Liver (tissue), 9 donors: ENCODE results near the gene NANOS1. TPM values are rescaled to one million over a fixed set of nuclear protein-coding genes. Genes with fewer than 3 reads are reported as not detected.
A peak's percentile ranks its signal among the peaks of the same experiment; 100 is the strongest.

Experiments used
- DNase-seq: peaks from one replicate; pipeline ENCODE4 v3.0.0-alpha.2; 2017; ENCODE audit warnings: low spot score
- H3K27ac ChIP-seq, 2 donors: one replicate each; pipeline ENCODE4 v1.7.0; 2013; ENCODE audit warnings: inconsistent platforms in 2 of 2, low read length in 2 of 2, control low read depth in 1 of 2, low read depth in 1 of 2, mild to moderate bottlenecking in 1 of 2
- H3K27me3 ChIP-seq, 4 donors: one replicate each; pipeline versions ENCODE4 v1.6.1 to v1.7.0; 2013; ENCODE audit warnings: low read length in 3 of 4, inconsistent platforms in 1 of 4, mild to moderate bottlenecking in 1 of 4, moderate library complexity in 1 of 4; ENCODE audit not compliant: control insufficient read depth in 4 of 4, insufficient read depth in 4 of 4
- H3K36me3 ChIP-seq, 4 donors: one replicate each; pipeline versions ENCODE4 v1.6.1 to v1.7.0; 2013; ENCODE audit warnings: low read length in 3 of 4, mild to moderate bottlenecking in 3 of 4, low read depth in 1 of 4, moderate library complexity in 1 of 4; ENCODE audit not compliant: control insufficient read depth in 4 of 4, insufficient read depth in 3 of 4
- H3K4me1 ChIP-seq, 4 donors: one replicate each; pipeline versions ENCODE4 v1.6.1 to v1.7.0; 2013; ENCODE audit warnings: low read length in 3 of 4, mild to moderate bottlenecking in 3 of 4, moderate library complexity in 1 of 4; ENCODE audit not compliant: control insufficient read depth in 4 of 4, insufficient read depth in 4 of 4
- H3K4me3 ChIP-seq, 3 donors: one replicate each; pipeline versions ENCODE4 v1.6.1 to v1.7.0; 2013; ENCODE audit warnings: low read length in 3 of 3, control low read depth in 1 of 3, low read depth in 1 of 3, mild to moderate bottlenecking in 1 of 3
- H3K9ac ChIP-seq, 2 donors: one replicate each; pipeline ENCODE4 v1.7.0; 2013; ENCODE audit warnings: low read length in 2 of 2, mild to moderate bottlenecking in 2 of 2, moderate library complexity in 2 of 2, control low read depth in 1 of 2, low read depth in 1 of 2
- H3K9me3 ChIP-seq, 4 donors: one replicate each; pipeline versions ENCODE4 v1.6.1 to v1.7.0; 2013; ENCODE audit warnings: low read length in 3 of 4; ENCODE audit not compliant: control insufficient read depth in 4 of 4
- EGR1 ChIP-seq, 2 donors: IDR thresholded peaks; 2 replicates each; pipeline ENCODE4 v1.6.1; 2016 to 2018; ENCODE audit warnings: antibody characterized with exemption in 2 of 2, low read depth in 2 of 2
- FOXA1 ChIP-seq: IDR thresholded peaks from 2 replicates; pipeline ENCODE4 v1.6.1; 2016; ENCODE audit warnings: antibody characterized with exemption
- FOXA2 ChIP-seq: IDR thresholded peaks from 2 replicates; pipeline ENCODE4 v1.6.1; 2016; ENCODE audit warnings: antibody characterized with exemption
- HNF4A ChIP-seq, 2 donors: conservative IDR thresholded peaks; 2 replicates each; pipeline ENCODE4 v1.6.1; 2016; ENCODE audit warnings: antibody characterized with exemption in 2 of 2, mild to moderate bottlenecking in 2 of 2
- JUND ChIP-seq, 2 donors: IDR thresholded peaks; 2 replicates each; pipeline ENCODE4 v1.6.1; 2016; ENCODE audit warnings: antibody characterized with exemption in 2 of 2
- RAD21 ChIP-seq, 2 donors: IDR thresholded peaks; 2 replicates each; pipeline ENCODE4 v1.6.1; 2016; ENCODE audit warnings: antibody characterized with exemption in 2 of 2, mild to moderate bottlenecking in 2 of 2
- RXRA ChIP-seq, 2 donors: IDR thresholded peaks; 2 replicates each; pipeline ENCODE4 v1.6.1; 2017 to 2018; ENCODE audit warnings: antibody characterized with exemption in 2 of 2, mild to moderate bottlenecking in 1 of 2
- SP1 ChIP-seq: IDR thresholded peaks from 2 replicates; pipeline ENCODE4 v1.6.1; 2018; ENCODE audit warnings: antibody characterized with exemption, mild to moderate bottlenecking
- YY1 ChIP-seq: IDR thresholded peaks from 2 replicates; pipeline ENCODE4 v1.6.1; 2016; ENCODE audit warnings: antibody characterized with exemption, mild to moderate bottlenecking
- WGBS: extraction: QIAGEN DNeasy Blood & Tissue Kit; methylation state at CpG from one replicate; pipeline ENCODE4 v1.1.7; 2013; 5-methylcytosine and 5-hydroxymethylcytosine counted together
- polyA plus RNA-seq, 2 donors: library from polyadenylated mRNA; stranded (reverse) in 1 of 2; unstranded in 1 of 2; fragments of 200-250 nt in 1 of 2; fragments of >200 nt in 1 of 2; fragmentation: Nextera tagmentation in 1 of 2; extraction: Ambion mirVana in 1 of 2; gene quantifications; one replicate each; pipeline versions ENCODE4 v1.2.1 to v1.2.3, GENCODE V29; 2013 to 2015
- total RNA-seq, 2 donors: library from RNA; depleted of rRNA; stranded (reverse); fragments of >200 nt; gene quantifications; one replicate each; pipeline ENCODE4 v1.2.3, GENCODE V29; 2014
- TF ChIP-seq, protein P1 (sequence below): IDR thresholded peaks from 2 replicates; pipeline ENCODE4 v1.6.1; 2016; ENCODE audit warnings: antibody characterized with exemption
- TF ChIP-seq, protein P2 (sequence below): IDR thresholded peaks from 2 replicates; pipeline ENCODE4 v1.6.1; 2016; ENCODE audit warnings: antibody characterized with exemption
- TF ChIP-seq, protein P3 (sequence below): IDR thresholded peaks from 2 replicates; pipeline ENCODE4 v1.6.1; 2016; ENCODE audit warnings: antibody characterized with exemption
- TF ChIP-seq, protein P4 (sequence below): fragments of 150-350 bp; IDR thresholded peaks from 2 replicates; pipeline ENCODE4 v1.5.1; 2017; ENCODE audit warnings: improper control_type of control experiment, low read depth, low read length; ENCODE audit not compliant: missing input control
- TF ChIP-seq, protein P5 (sequence below): IDR thresholded peaks from 2 replicates; pipeline ENCODE4 v1.6.1; 2016; ENCODE audit warnings: antibody characterized with exemption, mild to moderate bottlenecking
- donor health status: healthy.
- donor health status: healthy.
- donor health status: healthy.
- donor health status: healthy.
- donor health status: healthy.

The NANOS1 gene
- total and polyA plus RNA-seq, 4 donors, result 0.07 to 1.1 (median 0.10) TPM

DNA sequence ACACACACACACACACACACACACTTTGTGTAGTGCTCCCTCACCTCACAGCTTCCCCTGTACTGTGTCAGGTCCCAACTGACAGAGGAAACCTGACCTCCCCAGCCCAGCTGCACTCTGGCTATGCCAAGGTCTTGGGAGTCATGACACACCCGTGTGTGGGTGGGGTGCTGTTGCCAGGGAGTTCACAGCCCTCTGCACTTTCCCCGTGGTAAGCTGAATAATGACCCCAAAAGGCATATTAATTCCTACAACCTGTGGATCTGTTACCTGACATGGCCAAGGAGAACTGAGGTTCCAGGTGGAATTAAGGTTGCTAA lies 8.9 kb upstream of the NANOS1 start (continued):
- TF ChIP-seq, protein P1, sequence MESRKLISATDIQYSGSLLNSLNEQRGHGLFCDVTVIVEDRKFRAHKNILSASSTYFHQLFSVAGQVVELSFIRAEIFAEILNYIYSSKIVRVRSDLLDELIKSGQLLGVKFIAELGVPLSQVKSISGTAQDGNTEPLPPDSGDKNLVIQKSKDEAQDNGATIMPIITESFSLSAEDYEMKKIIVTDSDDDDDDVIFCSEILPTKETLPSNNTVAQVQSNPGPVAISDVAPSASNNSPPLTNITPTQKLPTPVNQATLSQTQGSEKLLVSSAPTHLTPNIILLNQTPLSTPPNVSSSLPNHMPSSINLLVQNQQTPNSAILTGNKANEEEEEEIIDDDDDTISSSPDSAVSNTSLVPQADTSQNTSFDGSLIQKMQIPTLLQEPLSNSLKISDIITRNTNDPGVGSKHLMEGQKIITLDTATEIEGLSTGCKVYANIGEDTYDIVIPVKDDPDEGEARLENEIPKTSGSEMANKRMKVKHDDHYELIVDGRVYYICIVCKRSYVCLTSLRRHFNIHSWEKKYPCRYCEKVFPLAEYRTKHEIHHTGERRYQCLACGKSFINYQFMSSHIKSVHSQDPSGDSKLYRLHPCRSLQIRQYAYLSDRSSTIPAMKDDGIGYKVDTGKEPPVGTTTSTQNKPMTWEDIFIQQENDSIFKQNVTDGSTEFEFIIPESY, result no peak
- no peak for TF ChIP-seq JUND (IDR thresholded peaks at IDR 0.05)
- TF ChIP-seq RXRA (IDR thresholded peaks at IDR 0.05), result no peak
- no peak for TF ChIP-seq SP1

DNA sequence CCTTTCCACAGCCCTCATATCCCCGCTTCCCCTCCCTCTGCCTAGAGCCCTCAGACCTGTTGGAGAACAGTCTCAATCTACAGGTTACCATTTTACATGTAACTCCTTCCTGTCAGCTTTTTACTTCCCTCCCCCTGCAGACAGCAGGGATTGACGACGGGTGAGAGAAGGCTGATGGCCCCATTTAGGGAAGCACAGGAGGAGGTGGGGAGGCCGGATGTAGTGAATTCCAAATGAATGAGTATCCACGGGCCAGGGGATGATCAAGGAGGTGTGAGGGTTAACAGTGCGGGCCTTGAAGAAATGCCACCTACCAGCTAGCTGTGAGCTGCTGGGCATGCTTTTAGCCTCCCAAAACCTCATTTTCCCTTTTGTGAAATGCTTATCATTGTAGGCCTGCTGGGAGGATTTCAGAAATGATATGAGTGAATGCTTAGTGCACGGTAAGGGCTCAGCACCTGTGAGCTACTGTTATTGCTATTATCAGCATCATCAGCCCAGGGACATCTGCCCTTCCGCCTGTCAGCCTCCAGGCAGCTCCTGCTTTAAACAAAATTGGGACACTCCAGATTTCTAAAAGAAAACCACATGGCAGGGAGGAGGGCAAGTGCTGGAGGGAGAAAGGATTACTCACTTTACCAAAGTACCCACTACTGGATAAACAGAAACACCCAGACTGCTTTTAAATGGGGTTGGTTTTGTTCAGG lies 6.5 kb upstream of the NANOS1 start:
- no peaks in the 10 kb centered on the region for H3K9me3 ChIP-seq
- 79% methylated on average over 8 of the region's 8 CpGs for WGBS
- no peak overlapping the region for H3K9ac ChIP-seq
- peak; percentile 19 for DNase-seq
- H3K4me3 ChIP-seq, result no peak overlapping the region
- H3K27ac ChIP-seq, result no peak overlapping the region
- no peaks in the 10 kb centered on the region for H3K27me3 ChIP-seq
- H3K4me1 ChIP-seq, result no peaks in the 10 kb centered on the region
- no peaks in the 10 kb centered on the region for H3K36me3 ChIP-seq
- TF ChIP-seq SP1, result no peak
- TF ChIP-seq, protein P2, sequence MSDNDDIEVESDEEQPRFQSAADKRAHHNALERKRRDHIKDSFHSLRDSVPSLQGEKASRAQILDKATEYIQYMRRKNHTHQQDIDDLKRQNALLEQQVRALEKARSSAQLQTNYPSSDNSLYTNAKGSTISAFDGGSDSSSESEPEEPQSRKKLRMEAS, result no peak
- TF ChIP-seq FOXA1, result no peak
- TF ChIP-seq EGR1 (IDR thresholded peaks at IDR 0.05; ENCODE audit: low read depth in 2 of 2), result no peak
- TF ChIP-seq, protein P1, result no peak
- TF ChIP-seq FOXA2, result no peak
- TF ChIP-seq, protein P3, sequence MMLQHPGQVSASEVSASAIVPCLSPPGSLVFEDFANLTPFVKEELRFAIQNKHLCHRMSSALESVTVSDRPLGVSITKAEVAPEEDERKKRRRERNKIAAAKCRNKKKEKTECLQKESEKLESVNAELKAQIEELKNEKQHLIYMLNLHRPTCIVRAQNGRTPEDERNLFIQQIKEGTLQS, result no peak
- TF ChIP-seq, protein P4, sequence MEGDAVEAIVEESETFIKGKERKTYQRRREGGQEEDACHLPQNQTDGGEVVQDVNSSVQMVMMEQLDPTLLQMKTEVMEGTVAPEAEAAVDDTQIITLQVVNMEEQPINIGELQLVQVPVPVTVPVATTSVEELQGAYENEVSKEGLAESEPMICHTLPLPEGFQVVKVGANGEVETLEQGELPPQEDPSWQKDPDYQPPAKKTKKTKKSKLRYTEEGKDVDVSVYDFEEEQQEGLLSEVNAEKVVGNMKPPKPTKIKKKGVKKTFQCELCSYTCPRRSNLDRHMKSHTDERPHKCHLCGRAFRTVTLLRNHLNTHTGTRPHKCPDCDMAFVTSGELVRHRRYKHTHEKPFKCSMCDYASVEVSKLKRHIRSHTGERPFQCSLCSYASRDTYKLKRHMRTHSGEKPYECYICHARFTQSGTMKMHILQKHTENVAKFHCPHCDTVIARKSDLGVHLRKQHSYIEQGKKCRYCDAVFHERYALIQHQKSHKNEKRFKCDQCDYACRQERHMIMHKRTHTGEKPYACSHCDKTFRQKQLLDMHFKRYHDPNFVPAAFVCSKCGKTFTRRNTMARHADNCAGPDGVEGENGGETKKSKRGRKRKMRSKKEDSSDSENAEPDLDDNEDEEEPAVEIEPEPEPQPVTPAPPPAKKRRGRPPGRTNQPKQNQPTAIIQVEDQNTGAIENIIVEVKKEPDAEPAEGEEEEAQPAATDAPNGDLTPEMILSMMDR, result no peak
- TF ChIP-seq YY1, result no peak

DNA sequence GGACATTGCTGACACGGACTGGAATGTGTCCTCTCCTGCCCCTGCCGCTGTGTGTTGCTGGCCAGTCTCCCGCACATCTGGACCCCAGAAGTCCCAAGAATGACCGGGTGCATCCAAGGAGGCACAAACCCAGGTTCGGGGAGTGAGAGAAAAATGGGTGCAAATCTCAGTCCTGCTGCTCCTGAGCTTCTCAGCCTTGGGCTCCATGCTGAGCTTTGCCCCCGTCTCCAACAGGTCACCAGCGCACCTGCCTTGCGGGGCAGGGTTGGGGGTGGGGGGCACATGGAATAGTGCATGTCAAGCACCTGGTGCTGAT lies 6.0 kb upstream of the NANOS1 start:
- no peak for TF ChIP-seq RAD21 (IDR thresholded peaks at IDR 0.05)
- TF ChIP-seq, protein P2, result no peak
- TF ChIP-seq SP1, result no peak
- TF ChIP-seq JUND (IDR thresholded peaks at IDR 0.05), result no peak
- TF ChIP-seq, protein P5, sequence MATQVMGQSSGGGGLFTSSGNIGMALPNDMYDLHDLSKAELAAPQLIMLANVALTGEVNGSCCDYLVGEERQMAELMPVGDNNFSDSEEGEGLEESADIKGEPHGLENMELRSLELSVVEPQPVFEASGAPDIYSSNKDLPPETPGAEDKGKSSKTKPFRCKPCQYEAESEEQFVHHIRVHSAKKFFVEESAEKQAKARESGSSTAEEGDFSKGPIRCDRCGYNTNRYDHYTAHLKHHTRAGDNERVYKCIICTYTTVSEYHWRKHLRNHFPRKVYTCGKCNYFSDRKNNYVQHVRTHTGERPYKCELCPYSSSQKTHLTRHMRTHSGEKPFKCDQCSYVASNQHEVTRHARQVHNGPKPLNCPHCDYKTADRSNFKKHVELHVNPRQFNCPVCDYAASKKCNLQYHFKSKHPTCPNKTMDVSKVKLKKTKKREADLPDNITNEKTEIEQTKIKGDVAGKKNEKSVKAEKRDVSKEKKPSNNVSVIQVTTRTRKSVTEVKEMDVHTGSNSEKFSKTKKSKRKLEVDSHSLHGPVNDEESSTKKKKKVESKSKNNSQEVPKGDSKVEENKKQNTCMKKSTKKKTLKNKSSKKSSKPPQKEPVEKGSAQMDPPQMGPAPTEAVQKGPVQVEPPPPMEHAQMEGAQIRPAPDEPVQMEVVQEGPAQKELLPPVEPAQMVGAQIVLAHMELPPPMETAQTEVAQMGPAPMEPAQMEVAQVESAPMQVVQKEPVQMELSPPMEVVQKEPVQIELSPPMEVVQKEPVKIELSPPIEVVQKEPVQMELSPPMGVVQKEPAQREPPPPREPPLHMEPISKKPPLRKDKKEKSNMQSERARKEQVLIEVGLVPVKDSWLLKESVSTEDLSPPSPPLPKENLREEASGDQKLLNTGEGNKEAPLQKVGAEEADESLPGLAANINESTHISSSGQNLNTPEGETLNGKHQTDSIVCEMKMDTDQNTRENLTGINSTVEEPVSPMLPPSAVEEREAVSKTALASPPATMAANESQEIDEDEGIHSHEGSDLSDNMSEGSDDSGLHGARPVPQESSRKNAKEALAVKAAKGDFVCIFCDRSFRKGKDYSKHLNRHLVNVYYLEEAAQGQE, result no peak
- TF ChIP-seq, protein P1, result no peak
- TF ChIP-seq HNF4A (conservative IDR thresholded peaks at IDR 0.05), result no peak
- H3K36me3 ChIP-seq, result no peaks in the 10 kb centered on the region
- DNase-seq, result no peak
- H3K4me3 ChIP-seq, result no peak overlapping the region
- no peak overlapping the region for H3K9ac ChIP-seq
- H3K27me3 ChIP-seq, result no peaks in the 10 kb centered on the region
- WGBS, result 77% methylated on average over 8 of the region's 8 CpGs
- H3K27ac ChIP-seq, result no peak overlapping the region
- no peaks in the 10 kb centered on the region for H3K4me1 ChIP-seq
- H3K9me3 ChIP-seq, result no peaks in the 10 kb centered on the region
